SK-N-SH treated with all-trans-retinoic acid at 6 μM for 48 hours (cell line): ENCODE results near the gene KNG1.

Experiments used
- ISL1 ChIP-seq: fragments of 250-450 bp; sonication (Bioruptor Pico); IDR thresholded peaks from 2 replicates; pipeline ENCODE4 v2.1.2; 2022; ENCODE audit warnings: mild to moderate bottlenecking, moderate library complexity
- PATZ1 ChIP-seq: fragments of 250-450 bp; sonication (Bioruptor Pico); IDR thresholded peaks from 2 replicates; pipeline ENCODE4 v1.8.0; 2020; ENCODE audit warnings: mild to moderate bottlenecking, moderate library complexity, borderline replicate concordance
- TSHZ2 ChIP-seq: fragments of 250-450 bp; sonication (Bioruptor Pico); IDR thresholded peaks from 2 replicates; pipeline ENCODE4 v1.5.0; 2020; ENCODE audit warnings: mild to moderate bottlenecking, moderate library complexity
- ZFP3 ChIP-seq: fragments of 250-450 bp; sonication (Bioruptor Pico); IDR thresholded peaks from 2 replicates; pipeline ENCODE4 v1.5.0; 2020; ENCODE audit warnings: mild to moderate bottlenecking, moderate library complexity

GRCh38 chr3:186696522-186696921 lies 20.6 kb upstream of the KNG1 start:
- TF ChIP-seq ZFP3 (CRISPR knock-in tag) (no peak), TSHZ2 (CRISPR knock-in tag) (no peak), ISL1 (no peak), PATZ1 (CRISPR knock-in tag) (no peak)
